HepG2 (cell line): ENCODE measurements around the gene MFNG. TPM values are rescaled to one million over a fixed set of nuclear protein-coding genes. Genes with fewer than 3 reads are reported as not detected.

ENCODE experiments used
- ATAC-seq: fragments of 200-7000 bp; cut with Tn5 transposase; 3 replicates; pipeline ENCODE4 v1.9.1; 2020; ENCODE audit warnings: mild to moderate bottlenecking, moderate library complexity
- BruUV-seq: library from RNA; stranded (reverse); fragments of 400-500 nt; replicated peaks from 2 replicates; lab custom pipeline; 2021; lab: Mats Ljungman, UMichigan
- CTCF ChIA-PET: fragments of 300-600 bp; formaldehyde crosslinking; extraction: SDS; loops from one replicate; lab custom pipeline; 2021; ENCODE audit warnings: low total read pairs, inconsistent platforms, low intra/inter-chr PET ratio; lab: Yijun Ruan, JAX
- POLR2A ChIA-PET: fragments of 350-600 bp; sonication (Branson Sonifier 250); formaldehyde crosslinking; loops from one replicate; lab custom pipeline; 2020; ENCODE audit warnings: antibody characterized with exemption, inconsistent platforms; lab: Yijun Ruan, JAX
- DNase-seq: peaks from one replicate; pipeline ENCODE4 v3.0.0-alpha.2; 2015; ENCODE audit warnings: low spot score
- FAIRE-seq: peaks from 3 replicates; lab custom pipeline; 2011; peaks lifted over from hg19 to GRCh38; lab: Jason Lieb, UNC
- H2AFZ ChIP-seq: one replicate; pipeline ENCODE4 v1.6.1; 2011; ENCODE audit warnings: low read length, inconsistent platforms
- H3K27ac ChIP-seq: fragments of 300-600 bp; 3 replicates; pipeline ENCODE4 v1.8.0; 2011; ENCODE audit warnings: mixed run types, mild to moderate bottlenecking, mixed read lengths, low read length, inconsistent platforms; ENCODE audit not compliant: insufficient read depth; ENCODE audit errors: extremely low read length
- H3K27me3 ChIP-seq, 2 experiments: fragments of 200-600 bp in 1 of 2; 2 replicates in 1 of 2; 3 replicates in 1 of 2; pipeline versions ENCODE4 v1.6.0 to v1.8.0; 2011; ENCODE audit warnings: low read length in 2 of 2, mild to moderate bottlenecking in 2 of 2, moderate library complexity in 2 of 2, inconsistent platforms in 1 of 2; ENCODE audit not compliant: insufficient read depth in 2 of 2, control insufficient read depth in 1 of 2
- H3K36me3 ChIP-seq, 2 experiments: fragments of 200-600 bp in 1 of 2; replicated peaks in 1 of 2; 2 replicates in 1 of 2; 3 replicates in 1 of 2; pipeline versions ENCODE4 v1.5.1 to v1.8.0; 2011; ENCODE audit warnings: low read length in 2 of 2, inconsistent platforms in 1 of 2; ENCODE audit not compliant: insufficient read depth in 2 of 2, control insufficient read depth in 1 of 2
- H3K4me1 ChIP-seq: 2 replicates; pipeline ENCODE4 v1.5.1; 2012; ENCODE audit warnings: low read length, inconsistent platforms; ENCODE audit not compliant: insufficient read depth
- H3K4me2 ChIP-seq: 2 replicates; pipeline ENCODE4 v1.6.0; 2011; ENCODE audit warnings: low read depth, low read length, inconsistent platforms
- H3K4me3 ChIP-seq, 3 experiments: fragments of 200-600 bp in 1 of 3; sonication (generic), shearing (Covaris generic) in 1 of 3; replicated peaks in 1 of 3; 2 replicates each; pipeline ENCODE4 v1.5.1; 2011 to 2016; ENCODE audit warnings: low read length in 3 of 3, inconsistent platforms in 2 of 3, low read depth in 2 of 3, mild to moderate bottlenecking in 2 of 3, control low read depth in 1 of 3, mixed read lengths in 1 of 3; ENCODE audit not compliant: insufficient read depth in 1 of 3
- H3K79me2 ChIP-seq: one replicate; pipeline ENCODE4 v1.6.1; 2011; ENCODE audit warnings: low read length, inconsistent platforms; ENCODE audit not compliant: insufficient read depth
- H3K9ac ChIP-seq: 2 replicates; pipeline ENCODE4 v1.6.0; 2011; ENCODE audit warnings: mild to moderate bottlenecking, low read depth, low read length, inconsistent platforms; ENCODE audit not compliant: insufficient read depth
- H3K9me3 ChIP-seq: 2 replicates; pipeline ENCODE4 v1.5.1; 2012; ENCODE audit warnings: mild to moderate bottlenecking, low read length
- H4K20me1 ChIP-seq: 2 replicates; pipeline ENCODE4 v1.6.0; 2011; ENCODE audit warnings: inconsistent platforms, mild to moderate bottlenecking, low read length, moderate library complexity; ENCODE audit not compliant: insufficient read depth
- HOXA3 ChIP-seq: sonication (generic); formaldehyde crosslinking; IDR thresholded peaks from 2 replicates; pipeline ENCODE4 v1.5.0; 2020; ENCODE audit warnings: missing genetic modification reagents
- MAF1 ChIP-seq: sonication (generic); formaldehyde crosslinking; IDR thresholded peaks from 2 replicates; pipeline ENCODE4 v1.5.0; 2020; ENCODE audit warnings: missing genetic modification reagents, borderline replicate concordance
- NCOA2 ChIP-seq: sonication (generic); formaldehyde crosslinking; IDR thresholded peaks from 2 replicates; pipeline ENCODE4 v1.8.0; 2022; ENCODE audit warnings: inconsistent platforms
- NCOA5 ChIP-seq: sonication (generic); formaldehyde crosslinking; IDR thresholded peaks from 2 replicates; pipeline ENCODE4 v1.4.0; 2020; ENCODE audit warnings: missing genetic modification reagents
- REPIN1 ChIP-seq: sonication (generic); formaldehyde crosslinking; IDR thresholded peaks from 2 replicates; pipeline ENCODE4 v1.8.0; 2022; ENCODE audit warnings: missing genetic modification reagents, low read depth, mild to moderate bottlenecking, borderline replicate concordance
- SYNCRIP ChIP-seq: fragments of 200-400 bp; formaldehyde crosslinking; IDR thresholded peaks from 2 replicates; pipeline ENCODE4 v1.6.1; 2018; ENCODE audit warnings: mild to moderate bottlenecking, low read depth, low read length; ENCODE audit not compliant: insufficient read depth
- ZBTB1 ChIP-seq: sonication (generic); formaldehyde crosslinking; IDR thresholded peaks from 2 replicates; pipeline ENCODE4 v1.4.0; 2020; ENCODE audit warnings: missing genetic modification reagents, borderline replicate concordance
- ZNF205 ChIP-seq: IDR thresholded peaks from 2 replicates; pipeline ENCODE4 v1.6.1; 2018; ENCODE audit warnings: missing biosample characterization, missing genetic modification reagents
- ZNF383 ChIP-seq: sonication (generic); formaldehyde crosslinking; IDR thresholded peaks from 2 replicates; pipeline ENCODE4 v1.4.0; 2020; ENCODE audit warnings: missing genetic modification reagents, mild to moderate bottlenecking, borderline replicate concordance
- WGBS: methylation state at CpG from one replicate; pipeline ENCODE4 v1.1.6; 2017; ENCODE audit warnings: low lambda C conversion rate; 5-methylcytosine and 5-hydroxymethylcytosine counted together
- in situ Hi-C: cut with HindIII; loops from 2 replicates; pipeline ENCODE4 v1.10.0; 2017; ENCODE audit warnings: low pct_unique_long_range_greater_than_20kb; ENCODE audit not compliant: extremely low pct_ligation_motif_present
- intact Hi-C: fragments of 100-400 bp; cut with micrococcal nuclease; formaldehyde crosslinking; loops from one replicate; pipeline ENCODE4 v1.10.0; 2022; ENCODE audit not compliant: unreplicated experiment
- polyA plus RNA-seq, 8 experiments: library from polyadenylated mRNA; depleted of rRNA in 3 of 8; stranded (reverse) in 7 of 8; unstranded in 1 of 8; fragments of >200 nt; fragmentation: Illumina TruSeq in 4 of 8; extraction: Trizol in 4 of 8; gene quantifications; 2 replicates each; pipeline versions ENCODE4 v1.2.1 to v1.2.3, GENCODE V29; 2011 to 2016; ENCODE audit warnings: low read depth in 4 of 8, missing spikeins in 1 of 8, mixed read lengths in 1 of 8; ENCODE audit not compliant: insufficient read depth in 1 of 8
- total RNA-seq, 5 experiments: library from RNA; depleted of rRNA; stranded (reverse); fragments of >200 nt; fragmentation: Illumina TruSeq; extraction: Trizol; gene quantifications; 2 replicates each; pipeline ENCODE4 v1.2.3, GENCODE V29; 2016; ENCODE audit warnings: low read depth in 1 of 5
- TF ChIP-seq, protein P1 (sequence below): sonication (generic); formaldehyde crosslinking; IDR thresholded peaks from 2 replicates; pipeline ENCODE4 v1.5.0; 2020; ENCODE audit warnings: mild to moderate bottlenecking, missing genetic modification reagents
- TF ChIP-seq, protein P2 (sequence below): fragments of 450-650 bp; IDR thresholded peaks from 2 replicates; pipeline ENCODE4 v1.6.1; 2017

Gene MFNG
- total and polyA plus RNA-seq, 2 of the 13 experiments (the other 11 are each of a cell fraction or from before 2014, with no cell fraction given) = 1.0 to 11.7 TPM

DNA sequence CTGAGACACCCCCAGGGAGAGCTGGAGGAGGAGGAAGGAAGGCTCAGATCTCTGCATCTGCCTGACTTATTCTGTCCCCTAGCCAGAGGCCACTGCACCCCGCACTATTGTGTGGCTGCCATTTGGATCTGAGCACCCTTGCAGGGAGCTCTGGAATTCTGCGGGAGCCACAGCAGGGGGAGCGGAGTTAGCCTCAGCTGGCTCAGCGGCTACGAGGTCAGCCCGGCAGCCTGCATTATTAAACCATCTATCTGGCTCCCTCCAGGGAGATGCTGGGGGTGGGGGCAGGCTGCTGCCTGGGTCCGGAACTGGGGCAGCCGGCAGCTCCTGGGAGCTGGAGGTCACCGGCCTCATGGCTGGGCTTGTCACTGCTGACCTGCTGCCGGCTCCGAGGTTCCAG is 52.4 kb downstream of the MFNG start:
- BruUV-seq = no TSS peak
- in situ Hi-C loops (no loop called here), intact Hi-C loops (no loop called here)
- Histone ChIP-seq H3K9me3 (no peaks in the 10 kb centered on the region), H3K27me3 (peaks cover 9 to 53% of the 10 kb centered on the region in 2 experiments), H3K4me3 (no peak overlapping the region), H3K27ac (no peak overlapping the region), H4K20me1 (peaks cover 1% of the 10 kb centered on the region; the same call in 1 of the 2 replicates), H3K4me1 (peaks cover 26% of the 10 kb centered on the region), H3K79me2 (no peaks in the 10 kb centered on the region), H3K9ac (no peak overlapping the region), H3K4me2 (no peak overlapping the region), H2AFZ (no peak overlapping the region), H3K36me3 (no peaks in the 10 kb centered on the region)
- WGBS = 38% methylated on average over 6 of the region's 11 CpGs
- ChIA-PET POLR2A (no interaction called here), CTCF (no interaction called here)
- DNase-seq (no peak), ATAC-seq (no peak), FAIRE-seq (no peak)
- TF ChIP-seq, protein P1, sequence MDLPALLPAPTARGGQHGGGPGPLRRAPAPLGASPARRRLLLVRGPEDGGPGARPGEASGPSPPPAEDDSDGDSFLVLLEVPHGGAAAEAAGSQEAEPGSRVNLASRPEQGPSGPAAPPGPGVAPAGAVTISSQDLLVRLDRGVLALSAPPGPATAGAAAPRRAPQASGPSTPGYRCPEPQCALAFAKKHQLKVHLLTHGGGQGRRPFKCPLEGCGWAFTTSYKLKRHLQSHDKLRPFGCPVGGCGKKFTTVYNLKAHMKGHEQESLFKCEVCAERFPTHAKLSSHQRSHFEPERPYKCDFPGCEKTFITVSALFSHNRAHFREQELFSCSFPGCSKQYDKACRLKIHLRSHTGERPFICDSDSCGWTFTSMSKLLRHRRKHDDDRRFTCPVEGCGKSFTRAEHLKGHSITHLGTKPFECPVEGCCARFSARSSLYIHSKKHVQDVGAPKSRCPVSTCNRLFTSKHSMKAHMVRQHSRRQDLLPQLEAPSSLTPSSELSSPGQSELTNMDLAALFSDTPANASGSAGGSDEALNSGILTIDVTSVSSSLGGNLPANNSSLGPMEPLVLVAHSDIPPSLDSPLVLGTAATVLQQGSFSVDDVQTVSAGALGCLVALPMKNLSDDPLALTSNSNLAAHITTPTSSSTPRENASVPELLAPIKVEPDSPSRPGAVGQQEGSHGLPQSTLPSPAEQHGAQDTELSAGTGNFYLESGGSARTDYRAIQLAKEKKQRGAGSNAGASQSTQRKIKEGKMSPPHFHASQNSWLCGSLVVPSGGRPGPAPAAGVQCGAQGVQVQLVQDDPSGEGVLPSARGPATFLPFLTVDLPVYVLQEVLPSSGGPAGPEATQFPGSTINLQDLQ (CRISPR knock-in tag) = no peak
- TF ChIP-seq NCOA5 (CRISPR knock-in tag) (no peak), NCOA2 (CRISPR knock-in tag) (no peak), REPIN1 (no peak), HOXA3 (CRISPR knock-in tag) (no peak), MAF1 (CRISPR knock-in tag) (no peak), ZBTB1 (CRISPR knock-in tag) (no peak), SYNCRIP (no peak), ZNF205 (CRISPR knock-in tag) (no peak), ZNF383 (no peak)
- TF ChIP-seq, protein P2, sequence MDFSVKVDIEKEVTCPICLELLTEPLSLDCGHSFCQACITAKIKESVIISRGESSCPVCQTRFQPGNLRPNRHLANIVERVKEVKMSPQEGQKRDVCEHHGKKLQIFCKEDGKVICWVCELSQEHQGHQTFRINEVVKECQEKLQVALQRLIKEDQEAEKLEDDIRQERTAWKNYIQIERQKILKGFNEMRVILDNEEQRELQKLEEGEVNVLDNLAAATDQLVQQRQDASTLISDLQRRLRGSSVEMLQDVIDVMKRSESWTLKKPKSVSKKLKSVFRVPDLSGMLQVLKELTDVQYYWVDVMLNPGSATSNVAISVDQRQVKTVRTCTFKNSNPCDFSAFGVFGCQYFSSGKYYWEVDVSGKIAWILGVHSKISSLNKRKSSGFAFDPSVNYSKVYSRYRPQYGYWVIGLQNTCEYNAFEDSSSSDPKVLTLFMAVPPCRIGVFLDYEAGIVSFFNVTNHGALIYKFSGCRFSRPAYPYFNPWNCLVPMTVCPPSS = no peak
